GM21423 (cell line): ENCODE results near the gene KNDC1.
"Not testable (repeated sequence)": the region's sequence is repeated elsewhere in the genome, so short reads cannot be mapped to it uniquely, and the experiment has no call there.

Experiments used
- ATAC-seq: cut with Tn5 transposase; IDR thresholded peaks from one replicate; pipeline ENCODE4 v1.9.1; 2021; ENCODE audit warnings: mild to moderate bottlenecking, moderate library complexity; ENCODE audit not compliant: unreplicated experiment

The KNDC1 gene

DNA sequence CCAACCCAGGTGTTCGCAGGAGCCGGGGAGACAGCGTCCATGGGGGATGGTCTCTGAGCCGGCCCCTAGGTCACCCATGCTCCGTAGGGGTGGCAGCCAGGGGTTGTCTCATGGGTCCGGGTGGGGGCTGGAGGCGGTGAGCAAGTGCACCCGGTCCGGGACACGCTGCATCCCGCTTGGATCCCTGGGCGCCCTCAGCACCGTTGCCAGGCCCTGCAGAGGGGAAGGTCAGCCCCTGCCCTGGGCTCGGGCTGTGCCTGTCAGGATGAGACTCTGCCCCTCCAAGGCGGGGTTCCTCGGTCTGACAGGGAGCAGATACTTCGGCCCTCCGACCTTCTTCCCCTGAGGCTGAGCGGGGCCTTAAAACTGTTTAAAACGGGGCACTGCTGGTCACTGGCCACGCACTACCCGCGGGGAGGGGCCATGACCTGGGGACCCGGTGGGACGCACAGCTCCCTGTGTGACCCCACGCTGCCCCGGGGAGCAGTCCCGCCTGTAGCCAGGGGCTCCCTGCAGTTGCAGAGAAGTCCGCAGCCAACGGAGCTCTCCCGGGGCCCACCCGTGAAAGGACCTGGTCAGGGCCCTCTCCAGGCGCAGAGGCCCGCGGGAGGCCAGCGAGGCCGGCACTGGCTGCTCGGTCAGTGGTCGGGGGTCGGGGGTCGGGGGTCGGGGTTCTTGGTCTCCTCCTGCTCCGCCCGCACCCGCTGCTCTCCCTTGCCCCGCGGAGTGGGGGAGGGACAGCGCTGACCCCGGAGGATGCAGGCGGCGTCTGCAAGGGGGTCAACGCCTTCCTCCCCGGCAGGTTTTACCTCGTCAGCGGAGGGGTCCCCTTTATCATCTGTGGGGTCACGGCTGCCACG lies 33.4 kb upstream of the KNDC1 start:
- no peak for ATAC-seq

DNA sequence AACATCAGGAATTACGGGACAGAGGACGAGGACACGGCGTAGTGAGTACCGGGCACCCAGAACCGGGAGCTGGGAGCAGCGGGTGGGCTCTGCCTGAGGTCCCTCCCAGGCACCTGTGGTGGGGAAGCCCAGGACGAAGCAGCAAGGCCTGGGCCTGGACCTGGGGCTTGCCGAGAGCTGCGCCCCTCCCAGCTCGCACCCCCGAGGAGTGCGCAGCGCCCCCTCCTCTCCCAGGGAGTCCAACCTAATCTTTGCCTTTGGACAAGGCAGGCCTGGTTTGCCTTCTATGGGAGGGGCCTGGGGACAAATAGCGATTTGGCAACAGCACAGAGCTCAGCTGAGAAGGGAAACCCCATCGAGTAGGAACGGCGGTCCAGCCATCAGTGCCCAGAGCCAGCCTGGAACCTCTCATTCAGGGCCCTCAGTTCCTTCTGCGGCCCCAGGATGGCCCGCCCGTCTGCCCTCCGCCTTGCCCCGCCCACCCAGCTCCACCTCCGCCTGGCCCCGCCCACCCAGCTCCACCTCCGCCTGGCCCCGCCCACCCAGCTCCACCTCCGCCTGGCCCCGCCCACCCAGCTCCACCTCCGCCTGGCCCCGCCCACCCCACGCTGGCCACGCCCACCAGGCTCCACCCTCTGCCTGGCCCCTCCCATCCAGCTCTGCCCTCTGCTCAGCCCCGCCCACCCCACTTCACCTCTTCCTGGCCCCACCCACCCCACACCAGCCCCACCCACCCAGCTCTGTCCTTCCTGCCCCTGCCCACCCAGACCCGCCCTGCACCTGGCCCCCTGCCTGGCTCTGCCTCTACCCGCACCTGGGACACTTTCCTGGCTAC lies 32.5 kb upstream of the KNDC1 start:
- ATAC-seq = no peak

DNA sequence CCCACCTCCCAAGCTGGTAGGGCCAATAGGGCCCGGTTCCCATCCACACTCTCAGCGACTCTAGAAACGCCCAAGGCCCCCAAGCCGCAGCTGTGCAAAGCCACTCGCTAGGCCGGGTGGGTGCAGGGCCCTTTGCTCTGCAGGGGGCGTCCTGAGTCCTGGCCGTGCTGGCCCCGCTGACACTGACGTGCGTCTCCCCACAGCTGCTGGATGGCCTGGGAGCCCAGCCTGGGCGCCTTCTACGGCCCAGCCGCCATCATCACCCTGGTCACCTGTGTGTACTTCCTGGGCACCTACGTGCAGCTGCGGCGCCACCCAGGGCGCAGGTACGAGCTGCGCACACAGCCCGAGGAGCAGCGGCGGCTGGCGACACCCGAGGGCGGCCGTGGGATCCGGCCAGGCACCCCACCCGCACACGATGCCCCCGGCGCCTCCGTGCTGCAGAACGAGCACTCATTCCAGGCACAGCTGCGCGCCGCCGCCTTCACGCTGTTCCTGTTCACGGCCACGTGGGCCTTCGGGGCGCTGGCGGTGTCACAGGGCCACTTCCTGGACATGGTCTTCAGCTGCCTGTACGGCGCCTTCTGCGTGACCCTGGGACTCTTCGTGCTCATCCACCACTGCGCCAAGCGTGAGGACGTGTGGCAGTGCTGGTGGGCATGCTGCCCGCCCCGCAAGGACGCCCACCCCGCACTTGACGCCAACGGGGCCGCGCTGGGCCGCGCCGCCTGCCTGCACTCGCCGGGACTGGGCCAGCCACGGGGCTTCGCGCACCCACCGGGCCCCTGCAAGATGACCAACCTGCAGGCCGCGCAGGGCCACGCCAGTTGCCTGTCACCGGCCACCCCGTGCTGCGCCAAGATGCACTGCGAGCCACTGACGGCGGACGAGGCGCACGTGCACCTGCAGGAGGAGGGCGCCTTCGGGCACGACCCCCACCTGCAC lies 31.6 kb upstream of the KNDC1 start:
- no peak for ATAC-seq

DNA sequence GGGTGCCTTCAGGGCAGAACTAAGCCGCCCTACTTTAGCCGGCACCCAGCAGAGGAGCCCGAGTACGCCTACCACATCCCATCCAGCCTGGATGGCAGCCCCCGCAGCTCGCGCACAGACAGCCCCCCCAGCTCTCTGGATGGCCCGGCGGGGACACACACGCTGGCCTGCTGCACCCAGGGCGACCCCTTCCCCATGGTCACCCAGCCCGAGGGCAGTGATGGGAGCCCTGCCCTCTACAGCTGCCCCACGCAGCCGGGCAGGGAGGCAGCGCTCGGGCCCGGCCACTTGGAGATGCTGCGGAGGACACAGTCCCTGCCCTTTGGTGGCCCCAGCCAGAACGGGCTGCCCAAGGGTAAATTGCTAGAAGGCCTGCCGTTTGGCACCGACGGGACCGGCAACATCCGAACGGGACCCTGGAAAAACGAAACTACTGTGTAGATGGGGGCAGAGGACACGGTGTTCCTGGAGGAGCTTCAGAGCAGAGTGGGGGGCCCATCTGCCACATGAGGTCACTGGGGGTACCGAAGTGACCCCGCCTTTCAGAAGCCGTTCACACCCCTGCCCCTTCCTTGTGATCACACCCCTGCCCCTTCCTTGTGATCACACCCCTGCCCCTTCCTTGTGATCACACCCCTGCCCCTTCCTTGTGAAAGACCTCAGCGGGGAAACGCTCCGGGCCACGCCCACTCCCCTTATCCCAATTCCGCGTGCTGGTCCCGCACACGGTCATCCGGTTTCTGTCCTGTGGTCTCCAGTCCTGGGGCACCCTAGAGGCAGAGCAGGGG lies 30.8 kb upstream of the KNDC1 start:
- ATAC-seq = no peak

DNA sequence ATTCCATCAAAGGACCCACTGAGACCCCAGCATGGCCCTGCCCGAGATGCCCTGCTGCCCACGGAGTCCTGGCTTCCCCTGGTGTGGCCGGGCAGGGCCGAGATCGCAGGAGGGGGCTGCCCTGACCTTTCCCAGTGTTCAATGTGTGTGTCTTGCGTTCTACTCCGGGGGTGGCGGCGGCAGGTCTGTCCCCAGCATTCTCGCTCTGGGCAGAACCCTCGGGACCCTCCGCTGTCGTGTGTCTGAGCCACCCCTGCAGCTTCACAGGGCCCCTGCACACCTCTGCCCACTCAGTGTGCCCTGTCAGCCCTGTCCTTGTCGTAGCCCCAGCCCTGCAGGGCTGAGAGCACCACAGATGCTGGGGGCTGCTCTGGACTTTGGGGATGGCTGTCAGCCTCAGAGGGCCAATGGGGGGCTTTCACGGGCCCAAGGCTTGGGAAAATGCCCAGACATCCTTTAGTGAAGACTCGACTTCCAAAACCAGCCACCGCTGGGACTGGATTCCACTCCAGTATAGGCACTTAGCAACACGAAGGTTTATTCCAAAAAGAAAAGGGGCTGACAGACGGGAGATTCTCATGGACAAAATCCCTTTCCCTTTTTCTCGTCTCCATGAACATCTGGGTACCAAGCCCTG lies 30.0 kb upstream of the KNDC1 start:
- ATAC-seq = no peak

DNA sequence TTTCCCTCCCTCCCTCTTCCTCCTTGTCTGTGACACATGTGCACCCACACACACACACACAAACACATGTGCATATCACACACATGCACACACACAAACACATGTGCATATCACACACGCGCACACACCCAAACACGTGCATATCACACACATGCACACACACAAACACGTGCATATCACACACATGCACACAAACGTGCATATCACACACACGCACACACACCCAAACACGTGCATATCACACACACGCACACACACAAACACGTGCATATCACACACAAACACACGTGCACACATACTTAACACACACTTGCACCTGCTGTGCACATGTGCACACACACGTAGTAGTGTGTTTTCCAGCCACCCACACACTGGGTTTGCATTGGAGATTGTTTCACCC lies 29.4 kb upstream of the KNDC1 start:
- ATAC-seq = no peak

DNA sequence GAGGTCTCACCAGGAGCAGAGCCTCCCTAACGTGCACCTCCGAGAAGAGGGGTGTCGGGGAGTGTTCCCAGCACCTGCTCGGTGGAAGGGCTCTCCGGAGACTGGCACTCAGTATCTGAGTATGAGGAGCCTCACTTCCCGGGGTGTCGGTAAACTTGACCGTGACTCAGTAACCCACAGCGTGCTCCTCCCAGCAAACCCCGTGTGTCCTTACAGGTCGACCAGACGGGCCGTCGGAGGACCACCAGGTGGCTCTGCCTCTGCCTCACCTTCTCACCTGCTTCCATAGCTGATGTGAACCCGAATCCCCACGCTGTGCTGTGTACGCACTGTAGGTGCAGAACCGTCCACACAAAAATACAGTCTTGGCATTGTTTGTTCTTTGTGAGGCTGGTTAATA lies 29.0 kb upstream of the KNDC1 start:
- no peak for ATAC-seq

DNA sequence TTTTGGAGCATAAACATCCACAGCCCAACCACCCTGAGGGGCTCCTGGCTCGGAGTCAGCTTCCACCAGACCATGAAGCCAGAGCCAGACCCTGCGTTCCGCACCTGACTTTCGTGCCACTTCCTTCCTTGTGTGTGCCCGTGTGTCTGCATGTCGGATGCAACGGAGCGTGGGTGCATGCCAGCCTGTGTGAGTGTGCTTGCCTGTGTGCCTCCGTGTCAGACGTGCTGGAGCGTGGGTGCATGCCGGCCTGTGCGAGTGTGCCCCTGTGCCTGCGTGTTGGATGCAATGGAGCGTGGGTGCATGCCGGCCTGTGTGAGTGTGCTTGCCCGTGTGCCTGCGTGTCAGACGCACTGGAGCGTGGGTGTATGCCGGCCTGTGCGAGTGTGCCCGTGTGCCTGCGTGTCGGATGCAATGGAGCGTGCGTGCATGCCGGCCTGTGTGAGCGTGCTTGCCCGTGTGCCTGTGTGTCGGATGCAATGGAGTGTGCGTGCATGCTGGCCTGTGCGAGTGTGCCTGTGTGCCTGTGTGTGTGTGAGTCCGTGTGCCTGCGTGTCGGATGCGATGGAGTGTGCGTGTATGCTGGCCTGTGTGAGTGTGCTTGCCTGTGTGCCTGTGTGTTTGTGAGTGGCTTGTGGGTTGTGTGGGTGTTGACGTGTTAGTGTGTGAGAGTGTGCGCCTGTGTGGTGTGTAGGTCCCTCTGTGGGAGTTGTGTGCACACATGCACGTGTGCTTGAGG lies 28.1 kb upstream of the KNDC1 start:
- no peak for ATAC-seq

DNA sequence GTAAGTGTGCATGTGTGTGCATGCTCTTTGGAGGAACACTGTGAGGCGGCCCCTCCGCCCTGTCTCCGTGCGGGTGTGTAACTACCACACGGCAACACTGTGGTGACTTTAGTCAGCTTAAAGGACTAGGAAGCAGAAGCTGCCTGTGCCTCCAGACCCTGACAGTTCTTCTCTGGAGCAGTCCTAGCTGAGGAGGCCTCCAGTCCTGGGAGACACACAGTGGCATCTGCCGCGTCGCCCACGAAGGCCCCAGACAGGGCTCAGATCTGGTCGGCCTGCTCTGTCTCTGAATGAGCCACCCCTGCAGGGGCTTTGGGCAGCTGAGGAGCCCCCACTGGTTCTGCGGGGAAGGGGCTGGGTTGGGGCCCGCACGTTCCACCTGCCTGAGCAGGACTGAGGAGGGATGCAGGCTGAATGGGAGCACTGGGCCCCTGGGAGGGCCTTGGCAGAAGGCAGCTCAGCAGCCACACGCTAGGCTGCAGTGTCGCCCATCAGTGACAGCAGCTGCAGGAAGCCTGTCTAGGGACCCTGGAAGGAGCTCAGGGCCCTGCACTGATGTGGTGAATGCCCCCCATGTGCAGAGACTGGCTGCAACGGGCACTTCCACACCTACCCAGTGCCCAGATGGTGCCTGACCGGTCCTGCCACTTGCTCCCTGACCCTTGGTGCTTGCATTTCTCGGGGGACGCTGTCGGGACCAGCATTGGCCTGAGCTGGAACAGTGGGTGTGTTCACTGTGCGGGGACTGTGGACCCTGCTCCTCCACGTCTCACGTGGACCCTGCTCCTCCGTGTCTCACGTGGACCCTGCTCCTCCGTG lies 27.3 kb upstream of the KNDC1 start:
- ATAC-seq = no peak

DNA sequence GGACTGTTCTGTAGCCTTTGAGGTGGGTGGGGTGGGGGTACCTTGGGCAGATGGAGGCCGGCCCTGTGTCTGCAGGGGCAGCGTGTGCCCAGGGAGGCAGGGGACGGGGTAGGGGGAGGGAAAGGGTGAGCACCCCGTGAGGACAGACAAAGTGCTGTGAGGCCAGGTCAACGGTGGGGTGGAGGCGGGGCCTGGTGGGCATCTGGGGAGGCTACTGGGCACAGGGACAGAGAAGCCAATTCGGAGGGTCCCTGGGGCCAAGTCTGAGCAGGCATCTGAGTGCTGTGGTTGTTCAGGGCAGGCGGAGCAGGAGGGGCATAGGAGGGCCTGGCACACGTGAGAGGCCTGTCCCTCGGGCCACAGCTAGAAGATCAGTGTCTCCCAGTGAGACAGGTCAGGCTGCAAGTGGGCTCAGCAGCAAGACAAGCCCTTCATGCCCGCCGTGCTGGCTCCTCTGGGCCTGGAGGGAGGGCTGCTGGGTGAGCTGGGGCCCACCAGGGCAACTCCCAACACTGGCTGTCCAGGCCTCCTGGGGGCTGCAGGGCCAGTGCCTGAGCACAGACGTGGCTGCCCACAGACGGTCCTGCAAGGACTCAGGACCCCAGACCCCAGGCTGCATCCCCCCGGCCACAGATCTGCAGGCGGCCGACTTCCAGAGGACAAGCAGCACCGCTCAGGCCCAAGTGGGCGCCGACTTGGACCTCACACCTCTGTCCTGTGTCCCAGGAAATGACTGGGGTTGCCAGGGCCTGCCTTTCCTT lies 26.4 kb upstream of the KNDC1 start:
- ATAC-seq = no peak

DNA sequence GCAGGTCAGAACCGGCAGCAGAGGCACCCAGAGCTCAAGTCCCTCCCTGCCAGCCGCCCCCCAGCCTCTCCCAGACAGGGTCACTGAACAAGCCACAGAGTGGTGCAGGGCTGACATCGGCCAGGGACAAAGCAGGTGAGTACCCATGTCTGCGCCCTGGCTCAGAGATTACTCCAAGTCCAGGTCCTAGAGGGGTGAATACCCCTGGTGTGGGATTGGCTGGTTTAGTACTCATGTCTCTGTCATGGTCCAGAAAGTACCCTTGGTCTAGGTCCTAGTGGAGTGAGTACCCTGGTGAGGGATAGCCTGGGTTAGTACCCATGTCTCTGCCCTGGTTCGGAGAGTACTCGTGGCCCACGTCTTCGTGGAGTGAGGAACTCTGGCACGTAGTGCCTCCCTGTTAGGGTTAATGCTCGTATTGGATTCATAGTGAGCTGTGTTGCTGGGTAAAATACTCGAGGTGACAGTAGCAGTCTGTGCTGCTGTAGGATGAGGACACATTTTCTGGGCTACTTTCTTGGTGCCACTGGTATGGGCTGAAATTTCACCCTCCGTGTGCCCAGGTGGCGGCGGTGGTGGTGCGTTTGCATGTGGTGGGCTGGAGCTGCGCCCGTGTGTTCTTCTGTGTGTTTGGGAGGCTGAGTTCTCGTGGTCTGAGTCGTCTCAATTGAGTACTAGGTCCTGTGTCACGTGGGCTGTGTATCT lies 25.5 kb upstream of the KNDC1 start:
- no peak for ATAC-seq

DNA sequence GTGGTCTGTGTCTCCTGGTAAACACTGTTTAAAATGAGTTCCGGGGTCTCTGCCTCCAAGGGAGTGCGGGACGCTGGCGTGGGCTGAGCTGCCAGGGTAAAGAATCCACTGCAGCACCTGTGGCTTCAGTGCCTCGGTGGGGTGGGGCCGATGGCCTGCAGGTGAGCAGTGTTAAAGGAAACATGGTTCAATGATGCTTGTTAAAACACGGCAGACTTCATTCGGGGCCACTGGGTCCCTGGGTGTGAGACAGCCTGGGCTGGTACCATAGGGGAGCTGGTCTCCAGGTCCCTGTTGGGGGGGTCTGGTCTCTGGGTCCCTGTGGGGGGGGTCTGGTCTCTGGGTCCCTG lies 24.9 kb upstream of the KNDC1 start:
- ATAC-seq = no peak

DNA sequence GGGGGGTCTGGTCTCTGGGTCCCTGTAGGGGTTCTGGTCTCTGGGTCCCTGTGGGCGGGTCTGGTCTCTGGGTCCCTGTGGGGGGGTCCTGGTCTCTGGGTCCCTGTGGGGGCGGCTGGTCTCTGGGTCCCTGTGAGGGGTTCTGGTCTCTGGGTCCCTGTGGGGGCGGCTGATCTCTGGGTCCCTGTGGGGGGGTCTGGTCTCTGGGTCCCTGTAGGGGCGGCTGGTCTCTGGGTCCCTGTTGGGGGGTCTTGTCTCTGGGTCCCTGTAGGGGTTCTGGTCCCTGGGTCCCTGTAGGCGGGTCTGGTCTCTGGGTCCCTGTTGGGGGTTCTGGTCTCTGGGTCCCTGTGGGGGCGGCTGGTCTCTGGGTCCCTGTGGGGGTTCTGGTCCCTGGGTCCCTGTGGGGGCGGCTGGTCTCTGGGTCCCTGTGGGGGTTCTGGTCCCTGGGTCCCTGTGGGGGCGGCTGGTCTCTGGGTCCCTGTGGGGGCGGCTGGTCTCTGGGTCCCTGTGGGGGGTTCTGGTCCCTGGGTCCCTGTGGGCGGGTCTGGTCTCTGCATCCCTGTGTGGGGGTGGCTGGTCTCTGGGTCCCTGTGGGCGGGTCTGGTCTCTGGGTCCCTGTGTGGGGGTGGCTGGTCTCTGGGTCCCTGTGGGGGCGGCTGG lies 22.4 kb upstream of the KNDC1 start:
- not testable (repeated sequence) for ATAC-seq

DNA sequence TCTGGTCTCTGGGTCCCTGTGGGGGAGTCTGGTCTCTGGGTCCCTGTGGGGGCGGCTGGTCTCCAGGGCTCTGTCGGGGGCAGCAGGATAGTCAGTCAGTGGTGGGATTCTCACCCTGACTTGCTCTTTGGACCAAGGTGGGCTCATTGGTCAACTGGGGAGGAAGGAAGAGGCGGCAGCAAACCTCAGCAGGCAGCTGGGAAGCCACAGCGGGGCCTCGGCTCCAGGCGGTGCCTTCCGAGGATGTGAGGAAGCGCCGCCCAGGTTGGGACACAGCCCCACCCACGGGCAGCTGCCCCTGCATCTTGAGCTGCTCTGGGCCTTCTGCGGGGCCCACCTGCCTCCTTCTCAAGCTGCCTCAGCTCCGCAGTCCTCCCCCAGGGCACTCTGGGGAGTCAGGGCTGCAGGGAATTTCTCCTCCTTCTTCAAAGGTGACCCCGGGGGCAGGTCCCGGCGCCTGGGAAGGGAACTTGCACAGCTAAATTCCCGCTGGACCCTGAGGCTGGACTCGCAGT lies 20.4 kb upstream of the KNDC1 start:
- ATAC-seq = no peak

DNA sequence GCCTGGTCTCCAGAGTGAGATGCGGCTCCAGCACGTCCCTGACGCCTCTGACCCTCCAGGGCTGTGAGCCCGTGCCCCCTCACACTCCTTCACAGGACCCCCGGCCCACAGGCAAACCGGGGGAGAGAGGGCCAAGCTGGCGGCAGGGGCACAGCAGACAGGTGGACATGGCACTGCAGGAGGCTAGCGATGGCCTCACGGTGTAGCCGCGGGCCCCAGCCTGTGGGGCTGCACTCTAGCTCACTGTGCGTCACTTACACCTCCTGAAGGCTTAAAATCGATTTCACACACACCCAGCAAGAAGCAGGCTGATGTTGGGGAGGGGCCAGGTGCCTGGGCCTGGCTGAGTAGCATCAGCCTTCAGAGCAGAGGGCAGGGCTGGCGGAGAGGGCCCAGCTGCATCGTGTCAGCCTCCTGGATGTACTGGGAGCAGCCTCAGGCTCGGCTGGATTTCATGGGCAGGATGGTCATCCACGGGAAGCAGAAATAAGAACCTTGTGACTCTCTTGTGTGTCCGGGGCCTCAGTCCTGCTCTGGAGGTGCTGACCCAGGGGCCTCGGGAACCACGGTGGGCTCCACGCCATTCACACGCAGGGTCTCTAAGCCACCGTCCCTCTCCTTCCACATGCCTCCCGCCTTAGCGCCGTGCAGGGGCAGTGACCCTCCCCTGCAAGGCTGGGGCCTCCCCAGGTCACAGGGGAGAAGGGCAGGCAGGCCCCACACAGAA lies 19.4 kb upstream of the KNDC1 start:
- no peak for ATAC-seq
